ENCODE measurements around the gene NAV2.

NAV2 gene

GRCh38 chr11:20032577-20033260 lies 320.1 kb downstream of the NAV2 start:
- no peak for DNase-seq

GRCh38 chr11:20033806-20034205 lies 321.2 kb downstream of the NAV2 start:
- DNase-seq = no peak

DNA sequence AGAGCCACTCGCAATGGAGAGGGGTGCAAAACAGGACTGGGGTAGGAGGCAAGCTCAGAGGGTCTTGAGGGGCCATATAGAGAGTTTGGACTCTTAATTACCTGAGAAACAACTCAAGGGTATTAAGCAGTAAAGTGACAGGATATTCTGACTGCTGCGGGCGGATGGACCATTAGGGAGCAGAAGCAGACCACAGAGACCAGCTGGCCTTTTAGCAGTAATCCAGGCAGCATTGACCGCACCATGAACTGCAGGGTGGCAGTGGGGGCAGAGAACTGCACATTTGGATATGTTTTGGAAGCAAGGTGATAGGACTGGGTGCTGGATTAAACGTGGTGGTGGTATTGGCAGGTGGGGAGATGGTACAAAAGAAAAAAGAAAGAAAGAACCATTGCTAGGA lies 322.3 kb downstream of the NAV2 start:
- no peak for DNase-seq

DNA sequence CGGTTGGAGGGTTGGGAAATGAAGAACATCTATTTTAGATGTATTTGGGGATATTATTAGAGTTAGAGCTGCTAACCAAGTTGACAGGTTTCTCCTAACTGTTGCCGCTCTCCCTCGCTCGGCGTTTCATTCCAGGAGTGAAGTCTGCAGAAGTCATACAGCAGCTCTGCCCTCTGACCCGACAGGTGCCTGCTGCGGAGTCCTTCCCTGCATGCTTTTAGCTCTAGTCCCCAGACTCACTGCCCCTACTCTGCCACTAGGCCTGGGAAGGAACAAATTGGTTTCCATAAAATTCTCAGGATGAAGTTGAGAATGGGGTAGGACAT lies 322.7 kb downstream of the NAV2 start:
- no peak for DNase-seq

DNA sequence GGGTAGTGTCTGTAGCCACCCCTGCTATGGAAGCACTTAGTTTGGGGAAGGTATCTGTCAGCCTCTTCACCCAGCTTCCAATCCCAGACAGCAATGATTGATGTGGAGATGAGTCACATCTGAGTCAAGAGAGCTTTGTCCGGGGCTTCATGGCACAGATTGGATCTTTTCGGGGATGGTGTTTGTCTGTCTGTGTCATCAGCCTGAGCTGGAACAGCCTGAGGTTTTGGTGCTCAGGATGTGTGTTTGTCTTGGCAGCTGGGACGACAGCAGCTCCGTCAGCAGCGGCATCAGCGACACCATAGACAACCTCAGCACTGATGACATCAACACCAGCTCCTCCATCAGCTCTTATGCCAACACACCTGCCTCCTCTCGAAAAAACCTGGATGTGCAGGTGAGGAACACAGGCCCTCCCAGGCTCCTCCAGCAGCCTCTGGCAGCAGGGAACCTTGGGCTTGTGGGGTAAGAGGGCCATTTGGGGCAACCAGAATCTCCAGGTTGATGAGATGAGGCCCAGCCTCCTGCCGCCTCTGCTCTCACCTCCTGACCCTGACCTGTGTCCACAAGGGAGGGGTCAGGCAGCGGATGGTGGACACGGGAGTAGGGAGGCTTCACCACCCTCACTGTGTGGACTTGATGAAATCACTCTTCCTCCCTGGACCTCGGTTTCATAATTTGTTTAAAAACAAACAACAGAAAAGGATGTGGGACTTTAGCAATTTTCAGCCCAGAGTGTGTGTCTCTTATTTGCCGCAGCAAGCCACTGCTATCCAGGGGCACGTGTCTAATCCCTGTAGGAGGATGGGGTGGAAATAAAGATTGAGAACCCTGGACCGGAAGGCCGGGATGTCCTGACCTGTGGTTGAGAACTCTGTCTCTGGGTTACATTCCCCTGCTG lies 323.3 kb downstream of the NAV2 start:
- DNase-seq = peak; percentile 81

- DNase-seq = peak; percentile 17
Observed at GRCh38 chr11:20036626-20037335, 324.1 kb downstream of the NAV2 start.

DNA sequence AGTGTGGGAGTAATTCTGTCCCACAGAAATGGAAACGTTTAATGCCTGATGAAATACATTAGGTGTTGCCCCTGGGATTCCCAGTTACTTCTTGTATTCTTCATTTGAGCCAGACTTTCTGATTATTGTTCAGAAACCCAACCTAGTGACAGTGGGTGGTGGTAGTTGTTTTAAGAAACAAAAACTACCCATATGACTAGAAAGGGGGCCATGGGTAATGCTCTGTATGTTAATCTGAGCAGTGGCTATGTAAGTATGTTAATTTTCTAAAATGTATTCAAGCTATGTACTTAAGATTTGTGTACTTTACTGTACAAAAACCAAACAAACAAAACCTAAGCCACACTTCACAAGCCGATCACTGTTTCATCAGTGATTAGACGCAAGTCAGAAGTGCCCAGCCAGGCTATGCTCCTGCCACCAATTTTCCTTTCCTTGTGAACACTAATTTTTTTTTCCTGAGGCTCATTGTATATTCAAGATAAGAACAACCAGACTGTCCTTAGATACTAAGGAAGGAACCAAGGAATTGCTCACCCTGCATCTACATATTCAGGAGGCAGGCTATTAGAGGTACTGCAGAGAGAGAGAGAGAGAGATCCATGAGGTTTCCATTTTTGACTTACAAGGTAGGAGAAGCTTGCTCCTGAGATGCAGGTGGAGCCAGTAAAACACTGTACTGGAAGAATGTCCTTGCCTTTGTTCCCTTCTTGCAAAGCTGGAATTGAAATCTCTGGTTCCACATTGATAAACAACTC lies 324.9 kb downstream of the NAV2 start:
- DNase-seq = no peak

DNA sequence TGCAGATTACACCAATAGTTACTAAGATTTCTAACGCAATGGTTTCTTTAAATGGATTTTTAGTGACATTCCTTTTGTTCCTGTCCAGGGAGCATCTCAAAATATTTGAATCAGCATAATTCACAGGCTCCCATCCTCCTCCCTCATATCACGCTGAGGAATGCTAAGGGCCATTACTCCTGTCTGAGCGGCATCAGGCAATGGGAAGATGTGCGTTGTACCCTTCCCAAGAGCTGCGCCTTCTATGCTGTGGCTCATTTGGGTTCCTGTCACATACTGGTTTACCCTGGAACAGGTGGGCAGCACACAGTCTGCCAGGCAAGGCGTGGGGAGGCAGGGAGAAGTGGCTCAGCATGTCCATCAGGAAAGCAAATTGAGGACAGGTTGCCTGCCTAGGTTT lies 325.8 kb downstream of the NAV2 start:
- no peak for DNase-seq

DNA sequence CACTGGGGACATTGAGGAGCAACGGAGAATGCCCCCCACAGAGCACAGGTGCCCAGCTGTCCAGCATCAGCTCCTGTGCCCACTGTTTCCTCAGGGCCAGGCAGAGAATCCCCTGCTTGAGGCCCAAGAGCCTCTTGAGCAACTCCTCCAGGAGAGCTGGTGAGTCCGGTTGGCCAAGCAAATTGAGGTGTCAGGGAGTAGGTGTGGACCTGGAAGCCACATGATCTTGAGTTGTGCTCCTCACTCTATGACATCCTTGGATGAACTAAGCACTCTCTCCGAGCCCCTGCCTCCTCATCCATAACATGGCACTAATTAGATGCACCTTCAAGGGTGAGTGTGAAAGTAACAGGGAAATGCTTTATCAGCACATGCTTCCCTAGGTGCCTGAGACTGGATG lies 326.3 kb downstream of the NAV2 start:
- no peak for DNase-seq

DNA sequence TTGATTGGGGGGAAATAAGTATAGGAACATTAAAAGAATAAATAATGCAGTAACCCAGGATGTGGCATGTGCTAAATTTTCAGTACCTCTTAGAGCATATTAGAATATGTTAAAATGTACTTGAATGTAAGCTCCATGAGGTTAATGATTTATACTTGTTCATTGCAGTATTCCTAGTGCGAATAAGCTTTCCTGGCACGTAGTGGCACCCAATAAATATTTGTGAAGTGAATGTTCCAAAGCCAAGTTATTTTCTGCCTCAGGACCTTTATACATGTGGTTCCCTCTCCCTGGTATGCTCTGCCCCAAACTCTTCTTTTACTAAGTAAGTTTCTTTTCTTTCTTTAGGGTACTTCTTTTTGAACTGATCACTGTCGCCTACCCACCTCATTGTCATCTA lies 328.9 kb downstream of the NAV2 start:
- no peak for DNase-seq

DNA sequence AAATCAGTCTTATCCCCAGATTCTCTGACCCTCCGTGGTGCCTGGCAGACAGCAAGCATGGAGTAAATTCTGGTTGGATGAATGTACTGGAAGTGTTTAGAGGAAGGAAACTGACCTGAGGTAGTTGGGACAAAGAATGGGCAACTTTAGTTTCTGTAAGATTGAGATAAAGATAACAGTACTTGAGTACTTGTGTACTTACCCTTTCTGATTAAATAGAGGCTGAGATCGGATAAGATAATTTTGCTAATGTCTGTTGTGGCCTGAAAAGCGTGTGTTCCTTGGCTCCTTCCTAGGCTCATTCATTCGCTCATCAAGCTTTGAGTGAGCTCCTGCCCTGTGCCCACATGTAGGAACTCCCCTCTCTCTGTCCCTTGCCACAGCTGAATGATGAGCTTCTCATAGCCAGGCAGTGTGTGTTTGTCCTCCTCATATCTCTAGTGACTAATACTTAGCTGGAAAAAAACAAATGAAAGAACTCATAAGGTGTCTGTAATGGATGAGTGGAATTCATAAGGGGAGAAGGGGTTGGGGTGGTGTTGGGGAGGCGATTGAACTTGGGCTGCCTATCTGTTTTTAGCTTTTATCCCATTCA lies 329.5 kb downstream of the NAV2 start:
- no peak for DNase-seq

- no peak for DNase-seq
Observed at GRCh38 chr11:20042811-20043341, 330.2 kb downstream of the NAV2 start.

- DNase-seq = no peak
Observed at GRCh38 chr11:20043992-20044391, 331.4 kb downstream of the NAV2 start.

DNA sequence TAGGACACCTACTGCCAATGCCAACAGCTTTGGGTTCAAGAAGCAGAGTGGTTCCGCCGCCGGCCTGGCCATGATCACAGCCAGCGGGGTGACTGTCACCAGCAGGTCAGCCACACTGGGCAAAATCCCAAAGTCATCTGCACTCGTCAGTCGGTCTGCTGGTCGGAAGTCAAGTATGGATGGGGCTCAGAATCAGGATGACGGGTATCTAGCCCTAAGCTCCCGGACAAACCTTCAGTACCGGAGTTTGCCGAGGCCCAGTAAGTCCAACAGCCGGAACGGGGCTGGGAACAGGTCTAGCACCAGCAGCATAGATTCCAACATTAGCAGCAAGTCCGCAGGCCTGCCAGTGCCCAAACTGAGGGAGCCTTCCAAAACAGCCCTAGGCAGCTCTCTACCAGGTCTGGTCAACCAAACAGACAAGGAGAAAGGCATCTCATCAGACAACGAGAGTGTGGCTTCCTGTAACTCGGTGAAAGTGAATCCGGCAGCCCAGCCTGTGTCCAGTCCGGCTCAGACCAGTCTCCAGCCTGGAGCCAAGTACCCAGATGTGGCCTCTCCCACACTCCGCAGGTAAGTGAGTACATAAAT lies 332.6 kb downstream of the NAV2 start:
- DNase-seq = no peak

DNA sequence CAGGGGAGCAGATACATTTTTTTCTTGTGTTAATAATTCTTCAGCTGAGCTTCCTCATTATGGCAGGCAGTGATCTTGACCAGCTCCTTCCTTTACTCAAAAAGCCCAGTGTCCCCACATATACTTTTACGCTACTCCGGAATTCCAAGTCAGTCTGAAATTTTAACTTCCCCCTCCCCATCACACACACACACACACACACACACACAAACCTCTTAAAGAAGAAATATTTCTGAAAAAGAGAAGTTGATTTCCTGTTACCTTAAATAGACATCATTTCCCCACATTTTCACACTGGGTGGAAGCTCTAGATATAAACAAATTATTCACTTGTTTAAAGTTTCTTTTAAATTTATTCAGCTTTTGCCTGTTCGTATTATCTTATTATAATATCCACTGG lies 333.8 kb downstream of the NAV2 start:
- DNase-seq = no peak

- DNase-seq = no peak
Observed at GRCh38 chr11:20047006-20047768, 334.6 kb downstream of the NAV2 start.

GRCh38 chr11:20047769-20048154 lies 335.1 kb downstream of the NAV2 start:
- DNase-seq = no peak

DNA sequence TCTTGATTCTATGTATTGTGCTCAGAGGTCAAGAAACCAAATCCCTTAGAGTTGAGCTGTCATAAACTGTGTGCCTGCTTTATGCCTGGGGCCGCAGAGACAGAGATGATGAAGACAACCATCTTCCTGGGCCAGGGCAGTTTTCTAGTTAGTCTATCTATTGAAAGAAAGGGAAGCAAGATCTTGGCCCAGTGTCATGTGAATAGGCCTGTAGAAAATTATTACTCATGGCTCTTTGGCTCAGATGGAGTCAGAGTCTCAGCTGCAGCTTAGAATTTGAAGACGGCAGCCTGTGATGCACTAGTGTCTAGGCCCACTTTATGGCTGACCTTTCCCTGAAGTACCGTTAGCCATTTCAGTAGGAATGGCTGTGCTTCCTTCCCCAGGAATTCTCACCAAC lies 335.6 kb downstream of the NAV2 start:
- DNase-seq = no peak

DNA sequence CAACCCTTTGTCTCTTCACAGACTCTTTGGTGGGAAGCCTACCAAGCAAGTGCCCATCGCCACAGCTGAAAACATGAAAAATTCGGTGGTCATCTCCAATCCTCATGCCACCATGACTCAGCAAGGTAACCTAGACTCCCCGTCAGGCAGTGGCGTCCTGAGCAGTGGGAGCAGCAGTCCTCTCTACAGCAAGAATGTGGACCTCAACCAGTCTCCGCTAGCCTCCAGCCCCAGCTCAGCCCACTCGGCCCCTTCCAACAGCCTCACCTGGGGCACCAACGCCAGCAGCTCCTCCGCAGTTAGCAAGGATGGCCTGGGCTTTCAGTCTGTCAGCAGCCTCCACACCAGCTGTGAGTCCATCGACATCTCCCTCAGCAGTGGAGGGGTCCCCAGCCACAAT lies 336.1 kb downstream of the NAV2 start:
- no peak for DNase-seq

GRCh38 chr11:20049231-20049630 lies 336.6 kb downstream of the NAV2 start:
- no peak for DNase-seq

DNA sequence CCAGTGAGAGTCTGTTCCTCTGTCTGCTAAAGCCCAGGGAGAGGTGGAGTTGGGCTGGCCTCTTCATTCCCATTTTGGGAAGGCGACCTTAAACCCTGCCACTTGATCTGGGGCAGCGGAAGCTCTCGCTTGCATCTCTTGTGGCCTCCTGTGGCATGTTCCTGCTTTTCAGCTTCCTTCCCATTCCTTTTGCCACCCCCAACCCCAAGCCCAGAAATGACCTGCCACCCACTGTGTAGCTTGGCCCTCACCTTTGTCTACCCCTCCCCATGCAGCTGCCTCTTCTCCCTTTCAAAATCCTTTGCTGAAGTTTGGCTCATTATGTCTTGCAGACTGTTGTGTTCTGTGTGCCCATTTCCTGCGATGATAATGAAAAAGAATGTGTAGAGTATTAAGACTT lies 337.4 kb downstream of the NAV2 start:
- no peak for DNase-seq

All from NCI-H510A (cell line).